ENCODE measurements around the gene GUCY1B1. TPM values are rescaled to one million over a fixed set of nuclear protein-coding genes. Genes with fewer than 3 reads are reported as not detected.
"Not testable (repeated sequence)": the region's sequence is repeated elsewhere in the genome, so short reads cannot be mapped to it uniquely, and the experiment has no call there.

Gene GUCY1B1
- total RNA-seq, 2 experiments from 2014 or later: not detected

GRCh38 chr4:155789982-155790381 is 31.2 kb downstream of the GUCY1B1 start:
- no peaks in the 10 kb centered on the region for H3K79me2 ChIP-seq (ENCODE audit: insufficient read depth, low read depth, low read length)
- intact Hi-C loops (cut with micrococcal nuclease; ENCODE audit: unreplicated experiment): loop anchor here (10.0 kb wide), 1 partner anchor 975 kb away; no protein-coding TSS in a partner anchor
- CTCF ChIA-PET (ENCODE audit: unreplicated experiment): no interaction called here
- H3K4me2 ChIP-seq (ENCODE audit: low read length): no peak overlapping the region
- BruUV-seq (replicated peaks): no TSS peak
- H3K9me3 ChIP-seq (ENCODE audit: low read length): no peaks in the 10 kb centered on the region
- H3K36me3 ChIP-seq (ENCODE audit: insufficient read depth, low read length): no peaks in the 10 kb centered on the region
- no peak overlapping the region for H3K27ac ChIP-seq (ENCODE audit: low read depth, low read length, poor library complexity, severe bottlenecking)
- H2AFZ ChIP-seq (ENCODE audit: low read length): no peak overlapping the region
- no peak overlapping the region for H3K4me3 ChIP-seq (ENCODE audit: low read depth, low read length, poor library complexity, severe bottlenecking)
- no peaks in the 10 kb centered on the region for H3K4me1 ChIP-seq (ENCODE audit: insufficient read depth, low read length, poor library complexity, severe bottlenecking)
- H4K20me1 ChIP-seq (ENCODE audit: insufficient read depth, low read length): no peaks in the 10 kb centered on the region
- POLR2A ChIA-PET: no interaction called here
- DNase-seq (ENCODE audit: low spot score): no peak
- TF ChIP-seq CTCF (conservative IDR thresholded peaks at IDR 0.05; ENCODE audit: low read length) (no peak), EZH2phosphoT487 (IDR thresholded peaks at IDR 0.05; ENCODE audit: borderline replicate concordance, low read depth, low read length) (no peak)
- H3K9me2 ChIP-seq (ENCODE audit: insufficient read depth, low read length): no peaks in the 10 kb centered on the region

GRCh38 chr4:155794589-155795236 is 35.9 kb downstream of the GUCY1B1 start:
- H3K27ac ChIP-seq (ENCODE audit: low read depth, low read length, poor library complexity, severe bottlenecking): no peak overlapping the region
- H4K20me1 ChIP-seq (ENCODE audit: insufficient read depth, low read length): no peaks in the 10 kb centered on the region
- no peak for TF ChIP-seq EZH2phosphoT487 (IDR thresholded peaks at IDR 0.05; ENCODE audit: borderline replicate concordance, low read depth, low read length)
- no peak for TF ChIP-seq CTCF (conservative IDR thresholded peaks at IDR 0.05; ENCODE audit: low read length)
- no peak overlapping the region for H3K4me3 ChIP-seq (ENCODE audit: low read depth, low read length, poor library complexity, severe bottlenecking)
- DNase-seq (ENCODE audit: low spot score): no peak
- no peaks in the 10 kb centered on the region for H3K4me1 ChIP-seq (ENCODE audit: insufficient read depth, low read length, poor library complexity, severe bottlenecking)
- CTCF ChIA-PET (ENCODE audit: unreplicated experiment): no interaction called here
- H3K4me2 ChIP-seq (ENCODE audit: low read length): no peak overlapping the region
- H3K36me3 ChIP-seq (ENCODE audit: insufficient read depth, low read length): no peaks in the 10 kb centered on the region
- H3K9me2 ChIP-seq (ENCODE audit: insufficient read depth, low read length): no peaks in the 10 kb centered on the region
- no TSS peak for BruUV-seq (replicated peaks)
- H3K79me2 ChIP-seq (ENCODE audit: insufficient read depth, low read depth, low read length): no peaks in the 10 kb centered on the region
- intact Hi-C loops (cut with micrococcal nuclease; ENCODE audit: unreplicated experiment): no loop called here
- POLR2A ChIA-PET: no interaction called here
- no peaks in the 10 kb centered on the region for H3K9me3 ChIP-seq (ENCODE audit: low read length)
- H2AFZ ChIP-seq (ENCODE audit: low read length): no peak overlapping the region

GRCh38 chr4:155795991-155796390 is 37.2 kb downstream of the GUCY1B1 start:
- no peak for DNase-seq (ENCODE audit: low spot score)
- no peaks in the 10 kb centered on the region for H4K20me1 ChIP-seq (ENCODE audit: insufficient read depth, low read length)
- no peak overlapping the region for H2AFZ ChIP-seq (ENCODE audit: low read length)
- H3K79me2 ChIP-seq (ENCODE audit: insufficient read depth, low read depth, low read length): no peaks in the 10 kb centered on the region
- H3K36me3 ChIP-seq (ENCODE audit: insufficient read depth, low read length): no peaks in the 10 kb centered on the region
- intact Hi-C loops (cut with micrococcal nuclease; ENCODE audit: unreplicated experiment): no loop called here
- TF ChIP-seq EZH2phosphoT487 (IDR thresholded peaks at IDR 0.05; ENCODE audit: borderline replicate concordance, low read depth, low read length) (no peak), CTCF (conservative IDR thresholded peaks at IDR 0.05; ENCODE audit: low read length) (peak; percentile 48)
- no peak overlapping the region for H3K27ac ChIP-seq (ENCODE audit: low read depth, low read length, poor library complexity, severe bottlenecking)
- H3K4me2 ChIP-seq (ENCODE audit: low read length): no peak overlapping the region
- ChIA-PET POLR2A (interaction anchor here (0.5 kb wide), 2 partner anchors 278 to 1656 kb away, joined by 3 to 4 read pairs; no protein-coding TSS in a partner anchor), CTCF (ENCODE audit: unreplicated experiment) (no interaction called here)
- no peaks in the 10 kb centered on the region for H3K9me2 ChIP-seq (ENCODE audit: insufficient read depth, low read length)
- H3K4me3 ChIP-seq (ENCODE audit: low read depth, low read length, poor library complexity, severe bottlenecking): no peak overlapping the region
- no peaks in the 10 kb centered on the region for H3K4me1 ChIP-seq (ENCODE audit: insufficient read depth, low read length, poor library complexity, severe bottlenecking)
- no TSS peak for BruUV-seq (replicated peaks)
- no peaks in the 10 kb centered on the region for H3K9me3 ChIP-seq (ENCODE audit: low read length)

GRCh38 chr4:155797581-155797980 is 38.8 kb downstream of the GUCY1B1 start:
- H3K9me2 ChIP-seq (ENCODE audit: insufficient read depth, low read length); H3K4me1 ChIP-seq (ENCODE audit: insufficient read depth, low read length, poor library complexity, severe bottlenecking); H3K27ac ChIP-seq (ENCODE audit: low read depth, low read length, poor library complexity, severe bottlenecking); H3K36me3 ChIP-seq (ENCODE audit: insufficient read depth, low read length); H3K9me3 ChIP-seq (ENCODE audit: low read length); DNase-seq (ENCODE audit: low spot score); H3K4me2 ChIP-seq (ENCODE audit: low read length); H3K79me2 ChIP-seq (ENCODE audit: insufficient read depth, low read depth, low read length); CTCF ChIA-PET (ENCODE audit: unreplicated experiment); BruUV-seq (replicated peaks); H4K20me1 ChIP-seq (ENCODE audit: insufficient read depth, low read length); intact Hi-C loops (cut with micrococcal nuclease; ENCODE audit: unreplicated experiment); POLR2A ChIA-PET; H3K4me3 ChIP-seq (ENCODE audit: low read depth, low read length, poor library complexity, severe bottlenecking); H2AFZ ChIP-seq (ENCODE audit: low read length): not testable (repeated sequence)

Data from OCI-LY7 (cell line).